Brain pericyte (primary cell): Measurements from ENCODE around the gene ICAM5.
"Not testable (repeated sequence)": the region's sequence is repeated elsewhere in the genome, so short reads cannot be mapped to it uniquely, and the experiment has no call there.

ENCODE experiments used
- DNase-seq: peaks from one replicate; pipeline ENCODE4 v3.0.0-alpha.2; 2012; ENCODE audit warnings: low read depth, low spot score

The ICAM5 gene

DNA sequence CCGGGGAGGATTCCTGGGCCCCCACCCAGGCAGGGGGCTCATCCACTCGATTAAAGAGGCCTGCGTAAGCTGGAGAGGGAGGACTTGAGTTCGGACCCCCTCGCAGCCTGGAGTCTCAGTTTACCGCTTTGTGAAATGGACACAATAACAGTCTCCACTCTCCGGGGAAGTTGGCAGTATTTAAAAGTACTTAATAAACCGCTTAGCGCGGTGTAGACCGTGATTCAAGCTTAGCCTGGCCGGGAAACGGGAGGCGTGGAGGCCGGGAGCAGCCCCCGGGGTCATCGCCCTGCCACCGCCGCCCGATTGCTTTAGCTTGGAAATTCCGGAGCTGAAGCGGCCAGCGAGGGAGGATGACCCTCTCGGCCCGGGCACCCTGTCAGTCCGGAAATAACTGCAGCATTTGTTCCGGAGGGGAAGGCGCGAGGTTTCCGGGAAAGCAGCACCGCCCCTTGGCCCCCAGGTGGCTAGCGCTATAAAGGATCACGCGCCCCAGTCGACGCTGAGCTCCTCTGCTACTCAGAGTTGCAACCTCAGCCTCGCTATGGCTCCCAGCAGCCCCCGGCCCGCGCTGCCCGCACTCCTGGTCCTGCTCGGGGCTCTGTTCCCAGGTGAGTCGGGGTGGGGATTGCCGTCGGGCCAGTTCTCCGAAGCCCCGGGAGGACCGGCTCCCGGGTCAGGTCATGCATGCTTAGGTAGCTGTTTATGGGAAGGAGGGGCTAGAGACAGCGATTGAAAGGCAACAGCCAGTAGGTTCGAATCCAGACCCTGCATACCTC is 18.9 kb upstream of the ICAM5 start, which contains the start of gene ICAM1:
TSS of gene ICAM1 (plus strand) at position 505 of the 779 bp plus-strand sequence. CDS start at position 545, 40 bp downstream.
- no peak for DNase-seq

DNA sequence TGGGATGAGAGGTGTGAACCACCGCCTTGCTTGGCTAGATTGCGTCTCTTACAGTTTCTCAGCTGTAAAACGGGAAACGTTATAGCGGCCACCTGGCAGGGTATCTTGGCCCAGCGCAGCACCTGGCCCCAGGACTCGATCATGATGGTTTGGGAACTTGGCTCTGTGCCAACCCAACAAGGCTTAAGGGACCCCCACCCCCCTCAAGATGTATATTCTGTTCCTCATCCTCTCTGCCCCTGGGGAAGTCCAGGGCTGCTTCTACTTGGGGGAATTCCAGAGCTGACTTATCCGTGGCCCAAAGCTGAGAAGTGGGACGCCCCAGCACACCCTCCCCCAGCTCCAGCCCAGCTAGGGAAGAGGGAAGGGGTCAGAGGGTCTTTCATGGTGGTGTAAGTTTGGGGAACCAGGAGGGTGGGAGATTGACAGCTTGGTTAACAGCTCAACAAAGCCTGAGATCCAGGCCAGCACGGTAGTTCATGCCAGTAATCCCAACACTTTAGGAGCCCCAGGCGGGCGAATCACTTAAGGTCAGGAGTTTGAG is 18.1 kb upstream of the ICAM5 start:
- DNase-seq: no peak

- DNase-seq: no peak
Observed at GRCh38 chr19:10274589-10274988, 15.2 kb upstream of the ICAM5 start.

DNA sequence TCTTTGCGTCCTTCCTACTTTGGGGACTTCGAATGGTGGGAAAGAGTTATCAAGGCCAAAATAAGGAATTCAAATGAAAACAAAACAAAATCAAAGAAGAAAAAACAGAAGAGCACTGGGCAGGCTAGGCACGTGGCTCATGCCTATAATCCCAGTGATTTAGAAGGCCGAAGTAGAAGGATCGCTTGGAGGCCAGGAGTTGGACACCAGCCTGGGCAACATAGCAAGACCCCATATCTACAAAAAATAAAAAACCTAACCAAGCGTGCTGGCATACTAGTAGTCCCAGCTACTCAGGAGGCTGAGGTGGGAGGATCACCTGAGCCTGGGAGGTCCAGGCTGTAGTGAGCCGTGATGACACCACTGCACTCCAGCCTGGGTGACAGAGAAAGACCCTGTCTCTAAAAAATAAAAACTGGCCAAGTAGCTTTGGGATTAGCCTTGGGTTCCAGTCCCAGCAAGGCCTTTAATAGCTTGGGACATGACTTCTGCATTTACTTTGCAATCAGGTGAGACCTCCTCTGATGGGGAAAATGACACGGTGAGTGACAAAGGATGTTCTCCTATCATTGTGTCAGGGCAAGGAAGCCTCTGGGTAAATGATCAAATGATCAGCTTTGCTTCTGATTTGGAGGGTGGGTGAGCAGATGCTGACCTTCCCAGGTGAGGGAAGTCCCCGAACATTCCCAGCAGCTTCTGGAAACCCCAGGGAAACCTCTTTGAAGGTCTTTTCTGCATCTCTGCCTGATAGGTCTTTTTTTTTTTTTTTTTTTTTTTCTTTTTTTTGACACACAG is 11.8 kb upstream of the ICAM5 start:
- no peak for DNase-seq

DNA sequence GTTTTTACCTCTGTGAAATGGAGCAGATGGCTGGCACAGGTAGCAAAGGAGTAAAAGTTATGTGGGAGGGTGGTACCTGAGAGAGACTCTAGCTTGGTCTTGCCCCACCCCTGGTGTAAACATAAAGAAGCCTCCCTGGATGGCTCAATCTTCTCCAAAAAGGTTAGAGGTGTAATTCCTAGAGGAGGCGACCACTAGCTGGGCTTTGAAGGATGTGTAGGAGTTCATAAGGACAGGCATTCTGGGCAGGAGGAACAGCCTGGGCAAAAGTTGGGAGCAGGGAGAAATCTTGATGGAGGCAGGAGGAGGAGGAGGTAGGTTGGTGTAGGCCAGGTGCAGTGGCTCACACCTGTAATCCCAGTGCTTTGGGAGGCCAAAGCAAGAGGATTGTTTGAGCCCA is 10.8 kb upstream of the ICAM5 start:
- no peak for DNase-seq

DNA sequence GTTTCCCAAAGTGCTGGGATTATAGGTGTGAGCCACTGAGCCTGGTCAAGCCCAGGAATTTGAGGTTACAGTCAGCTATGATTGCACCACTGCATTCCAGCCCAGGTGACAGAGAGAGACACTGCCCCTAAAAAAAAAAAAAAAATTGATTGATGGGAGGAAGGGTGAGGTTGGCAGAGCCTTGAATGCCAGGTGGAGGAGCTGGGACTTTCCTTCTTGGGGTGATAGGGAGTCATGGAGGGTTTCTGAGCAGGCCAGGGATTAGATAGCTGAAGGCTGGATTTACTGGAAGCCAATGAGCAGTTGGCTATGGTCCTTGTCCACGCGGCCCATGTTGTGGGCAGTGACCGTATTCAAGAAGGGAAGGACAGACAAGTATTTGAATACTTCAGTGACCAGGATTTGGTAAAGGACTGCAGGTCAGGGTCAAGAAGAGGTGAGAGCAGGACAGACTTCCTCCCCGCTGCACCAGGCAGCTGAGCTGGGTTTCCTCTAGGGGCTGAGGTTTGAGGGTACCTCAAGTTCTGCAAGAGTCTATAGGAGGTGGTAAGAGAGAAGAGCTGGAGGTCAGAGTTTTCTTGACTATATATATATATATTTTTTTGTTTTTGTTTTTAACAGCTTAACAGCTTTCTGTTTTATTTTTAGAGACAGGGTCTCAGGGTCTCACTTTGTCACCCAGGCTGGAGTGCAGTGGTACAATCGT is 9.9 kb upstream of the ICAM5 start:
- no peak for DNase-seq

- DNase-seq: not testable (repeated sequence)
Observed at GRCh38 chr19:10282043-10282442, 7.7 kb upstream of the ICAM5 start.

DNA sequence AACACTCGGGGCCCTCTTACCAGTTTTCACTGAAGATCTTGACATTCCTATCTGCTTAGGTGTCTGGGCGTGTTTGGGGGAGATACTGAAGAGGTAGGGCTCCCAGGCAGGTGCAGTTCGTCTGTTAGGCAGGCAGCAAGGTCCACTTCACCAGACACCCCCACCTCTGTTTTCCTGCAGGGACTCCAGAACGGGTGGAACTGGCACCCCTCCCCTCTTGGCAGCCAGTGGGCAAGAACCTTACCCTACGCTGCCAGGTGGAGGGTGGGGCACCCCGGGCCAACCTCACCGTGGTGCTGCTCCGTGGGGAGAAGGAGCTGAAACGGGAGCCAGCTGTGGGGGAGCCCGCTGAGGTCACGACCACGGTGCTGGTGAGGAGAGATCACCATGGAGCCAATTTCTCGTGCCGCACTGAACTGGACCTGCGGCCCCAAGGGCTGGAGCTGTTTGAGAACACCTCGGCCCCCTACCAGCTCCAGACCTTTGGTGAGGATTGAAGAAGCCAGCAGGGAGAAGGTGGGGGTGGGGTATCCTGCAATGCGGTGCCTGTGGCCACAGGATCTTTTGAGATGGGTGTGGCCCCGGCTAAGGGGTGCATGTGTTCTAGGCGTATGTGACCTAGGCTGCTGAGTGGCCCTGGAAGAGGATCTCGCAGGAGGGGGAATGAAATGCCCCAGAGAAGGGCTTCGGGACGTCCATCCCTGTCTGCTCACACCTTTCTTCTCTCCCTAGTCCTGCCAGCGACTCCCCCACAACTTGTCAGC is 6.3 kb upstream of the ICAM5 start:
- no peak for DNase-seq

DNA sequence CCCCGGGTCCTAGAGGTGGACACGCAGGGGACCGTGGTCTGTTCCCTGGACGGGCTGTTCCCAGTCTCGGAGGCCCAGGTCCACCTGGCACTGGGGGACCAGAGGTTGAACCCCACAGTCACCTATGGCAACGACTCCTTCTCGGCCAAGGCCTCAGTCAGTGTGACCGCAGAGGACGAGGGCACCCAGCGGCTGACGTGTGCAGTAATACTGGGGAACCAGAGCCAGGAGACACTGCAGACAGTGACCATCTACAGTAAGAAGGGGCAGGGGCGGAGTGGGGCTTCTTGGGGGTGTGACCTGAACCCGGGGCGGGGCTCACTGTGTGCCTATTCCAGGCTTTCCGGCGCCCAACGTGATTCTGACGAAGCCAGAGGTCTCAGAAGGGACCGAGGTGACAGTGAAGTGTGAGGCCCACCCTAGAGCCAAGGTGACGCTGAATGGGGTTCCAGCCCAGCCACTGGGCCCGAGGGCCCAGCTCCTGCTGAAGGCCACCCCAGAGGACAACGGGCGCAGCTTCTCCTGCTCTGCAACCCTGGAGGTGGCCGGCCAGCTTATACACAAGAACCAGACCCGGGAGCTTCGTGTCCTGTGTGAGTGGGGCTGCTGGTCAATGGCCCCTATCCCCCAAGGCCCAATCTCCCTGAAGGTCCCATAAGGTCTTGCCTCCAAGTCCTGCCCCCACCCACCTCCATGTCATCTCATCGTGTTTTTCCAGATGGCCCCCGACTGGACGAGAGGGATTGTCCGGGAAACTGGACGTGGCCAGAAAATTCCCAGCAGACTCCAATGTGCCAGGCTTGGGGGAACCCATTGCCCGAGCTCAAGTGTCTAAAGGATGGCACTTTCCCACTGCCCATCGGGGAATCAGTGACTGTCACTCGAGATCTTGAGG is 5.4 kb upstream of the ICAM5 start:
- DNase-seq: no peak

DNA sequence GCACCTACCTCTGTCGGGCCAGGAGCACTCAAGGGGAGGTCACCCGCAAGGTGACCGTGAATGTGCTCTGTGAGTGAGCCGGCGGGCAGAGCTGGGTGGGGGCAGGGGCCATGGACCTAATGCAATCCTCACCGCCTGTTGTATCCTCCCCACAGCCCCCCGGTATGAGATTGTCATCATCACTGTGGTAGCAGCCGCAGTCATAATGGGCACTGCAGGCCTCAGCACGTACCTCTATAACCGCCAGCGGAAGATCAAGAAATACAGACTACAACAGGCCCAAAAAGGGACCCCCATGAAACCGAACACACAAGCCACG is 4.8 kb upstream of the ICAM5 start:
- DNase-seq: no peak

DNA sequence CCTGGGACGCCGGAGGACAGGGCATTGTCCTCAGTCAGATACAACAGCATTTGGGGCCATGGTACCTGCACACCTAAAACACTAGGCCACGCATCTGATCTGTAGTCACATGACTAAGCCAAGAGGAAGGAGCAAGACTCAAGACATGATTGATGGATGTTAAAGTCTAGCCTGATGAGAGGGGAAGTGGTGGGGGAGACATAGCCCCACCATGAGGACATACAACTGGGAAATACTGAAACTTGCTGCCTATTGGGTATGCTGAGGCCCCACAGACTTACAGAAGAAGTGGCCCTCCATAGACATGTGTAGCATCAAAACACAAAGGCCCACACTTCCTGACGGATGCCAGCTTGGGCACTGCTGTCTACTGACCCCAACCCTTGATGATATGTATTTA is 4.4 kb upstream of the ICAM5 start:
- no peak for DNase-seq

DNA sequence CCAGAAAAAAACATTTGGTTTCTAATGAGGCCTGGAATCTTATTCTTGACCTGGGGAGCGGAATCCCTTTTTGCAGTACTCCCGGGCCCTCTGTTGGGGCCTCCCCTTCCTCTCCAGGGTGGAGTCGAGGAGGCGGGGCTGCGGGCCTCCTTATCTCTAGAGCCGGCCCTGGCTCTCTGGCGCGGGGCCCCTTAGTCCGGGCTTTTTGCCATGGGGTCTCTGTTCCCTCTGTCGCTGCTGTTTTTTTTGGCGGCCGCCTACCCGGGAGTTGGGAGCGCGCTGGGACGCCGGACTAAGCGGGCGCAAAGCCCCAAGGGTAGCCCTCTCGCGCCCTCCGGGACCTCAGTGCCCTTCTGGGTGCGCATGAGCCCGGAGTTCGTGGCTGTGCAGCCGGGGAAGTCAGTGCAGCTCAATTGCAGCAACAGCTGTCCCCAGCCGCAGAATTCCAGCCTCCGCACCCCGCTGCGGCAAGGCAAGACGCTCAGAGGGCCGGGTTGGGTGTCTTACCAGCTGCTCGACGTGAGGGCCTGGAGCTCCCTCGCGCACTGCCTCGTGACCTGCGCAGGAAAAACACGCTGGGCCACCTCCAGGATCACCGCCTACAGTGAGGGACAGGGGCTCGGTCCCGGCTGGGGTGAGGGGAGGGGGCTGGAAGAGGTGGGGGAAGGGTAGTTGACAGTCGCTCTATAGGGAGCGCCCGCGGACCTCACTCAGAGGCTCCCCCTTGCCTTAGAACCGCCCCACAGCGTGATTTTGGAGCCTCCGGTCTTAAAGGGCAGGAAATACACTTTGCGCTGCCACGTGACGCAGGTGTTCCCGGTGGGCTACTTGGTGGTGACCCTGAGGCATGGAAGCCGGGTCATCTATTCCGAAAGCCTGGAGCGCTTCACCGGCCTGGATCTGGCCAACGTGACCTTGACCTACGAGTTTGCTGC is 2.7 kb upstream of the ICAM5 start, which contains the start of gene ICAM4:
TSS of gene ICAM4 (plus strand) at position 153 of the 935 bp plus-strand sequence. CDS start at position 211, 58 bp downstream.
- no peak for DNase-seq

GRCh38 chr19:10288662-10289166 is 1.0 kb upstream of the ICAM5 start:
- no peak for DNase-seq

DNA sequence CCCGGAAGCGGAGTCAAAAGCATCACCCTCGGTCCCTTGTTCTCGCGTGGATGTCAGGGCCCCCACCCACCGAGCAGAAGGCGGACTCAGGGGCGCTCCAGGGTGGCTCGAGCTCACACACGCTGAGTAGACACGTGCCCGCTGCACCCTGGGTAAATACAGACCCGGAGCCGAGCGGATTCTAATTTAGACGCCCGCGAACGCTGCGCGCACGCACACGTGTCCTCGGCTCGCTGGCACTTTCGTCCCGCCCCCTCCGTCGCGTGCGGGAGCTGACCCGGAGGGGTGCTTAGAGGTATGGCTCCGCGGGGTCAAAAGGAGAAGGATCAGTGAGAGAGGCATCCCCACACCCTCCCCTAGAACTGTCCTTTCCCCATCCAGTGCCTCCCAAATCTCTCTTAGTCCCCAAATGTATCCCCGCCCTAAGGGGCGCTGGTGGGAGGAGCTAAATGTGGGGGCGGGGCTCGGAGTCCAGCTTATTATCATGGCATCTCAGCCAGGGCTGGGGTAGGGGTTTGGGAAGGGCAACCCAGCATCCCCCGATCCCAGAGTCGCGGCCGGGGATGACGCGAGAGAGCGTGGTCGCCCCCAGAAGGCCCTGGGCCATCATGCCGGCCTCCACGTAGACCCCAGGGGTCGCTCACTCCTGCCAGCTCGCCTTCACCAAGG is 451 bp upstream of the ICAM5 start:
- DNase-seq: no peak

DNA sequence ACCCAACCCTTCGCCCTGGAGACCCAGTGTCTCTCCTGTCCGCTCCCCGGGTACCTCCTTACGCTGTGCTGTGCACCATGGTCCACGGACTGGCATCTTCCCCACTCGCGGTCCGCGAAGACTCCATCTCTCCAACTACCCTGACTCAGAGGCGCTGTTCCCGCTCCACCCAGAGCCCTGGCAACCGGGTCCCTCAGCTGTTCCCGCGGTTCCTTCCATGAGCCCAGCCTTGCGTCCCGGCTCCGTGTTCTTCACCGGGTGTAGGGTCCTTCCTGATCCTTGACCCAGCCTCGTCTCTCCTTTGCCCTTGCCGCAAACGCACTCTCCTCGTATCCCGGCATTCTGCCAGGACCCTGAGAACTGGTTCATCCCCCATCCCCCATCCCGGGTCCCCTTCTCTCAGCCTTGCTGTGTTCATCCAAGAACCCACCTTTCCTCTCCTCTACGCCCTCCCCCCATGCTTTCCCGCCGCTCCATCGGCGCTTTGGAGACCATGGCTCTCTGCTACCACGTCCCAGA is 664 bp downstream of the ICAM5 start:
- no peak for DNase-seq

DNA sequence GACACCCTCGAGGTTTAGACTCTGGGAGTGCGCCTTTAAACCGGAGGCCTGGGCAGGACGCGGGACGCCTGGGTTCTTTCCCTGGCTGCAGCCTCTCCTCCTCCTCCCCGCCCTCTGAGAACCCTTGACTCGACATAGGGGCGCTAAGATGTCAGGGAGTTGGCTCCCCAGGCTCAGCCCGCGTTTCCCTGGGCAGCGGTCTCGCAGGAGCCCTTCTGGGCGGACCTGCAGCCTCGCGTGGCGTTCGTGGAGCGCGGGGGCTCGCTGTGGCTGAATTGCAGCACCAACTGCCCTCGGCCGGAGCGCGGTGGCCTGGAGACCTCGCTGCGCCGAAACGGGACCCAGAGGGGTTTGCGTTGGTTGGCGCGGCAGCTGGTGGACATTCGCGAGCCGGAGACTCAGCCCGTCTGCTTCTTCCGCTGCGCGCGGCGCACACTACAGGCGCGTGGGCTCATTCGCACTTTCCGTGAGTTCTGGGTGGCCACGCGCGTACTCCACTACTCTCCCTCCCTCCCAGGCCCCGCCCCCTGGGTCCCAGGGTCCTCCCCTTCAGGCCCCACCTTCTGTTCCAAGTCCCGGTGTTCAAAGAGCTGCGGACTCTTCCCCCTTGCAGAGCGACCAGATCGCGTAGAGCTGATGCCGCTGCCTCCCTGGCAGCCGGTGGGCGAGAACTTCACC is 1.3 kb downstream of the ICAM5 start:
- DNase-seq: no peak

DNA sequence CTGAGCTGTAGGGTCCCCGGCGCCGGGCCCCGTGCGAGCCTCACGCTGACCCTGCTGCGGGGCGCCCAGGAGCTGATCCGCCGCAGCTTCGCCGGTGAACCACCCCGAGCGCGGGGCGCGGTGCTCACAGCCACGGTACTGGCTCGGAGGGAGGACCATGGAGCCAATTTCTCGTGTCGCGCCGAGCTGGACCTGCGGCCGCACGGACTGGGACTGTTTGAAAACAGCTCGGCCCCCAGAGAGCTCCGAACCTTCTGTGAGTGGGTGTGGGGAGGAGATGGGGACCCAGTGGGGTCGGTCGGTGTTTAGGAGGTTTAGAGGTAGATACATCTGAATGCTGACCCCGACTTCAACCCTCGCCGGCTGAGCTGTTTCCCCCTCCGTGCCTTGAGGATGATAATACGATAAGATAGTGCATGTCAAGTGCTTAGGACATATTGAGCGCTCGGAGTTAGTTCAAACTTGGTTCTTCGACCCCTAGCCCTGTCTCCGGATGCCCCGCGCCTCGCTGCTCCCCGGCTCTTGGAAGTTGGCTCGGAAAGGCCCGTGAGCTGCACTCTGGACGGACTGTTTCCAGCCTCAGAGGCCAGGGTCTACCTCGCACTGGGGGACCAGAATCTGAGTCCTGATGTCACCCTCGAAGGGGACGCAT is 1.9 kb downstream of the ICAM5 start:
- no peak for DNase-seq
